ENCODE data around the gene CTDSP1.

CTDSP1 gene
- total RNA-seq: 113 to 148 (median 120) reads per million in 3 donors

GRCh38 chr2:218399391-218400166, at the start of gene CTDSP1:
TSS of gene CTDSP1 (plus strand) at chr2:218399868. CDS start at chr2:218400091, 223 bp downstream.
- peak within 1 kb of the TSS; percentile 92 for H3K27ac ChIP-seq (ENCODE audit: insufficient read depth, low read length, poor library complexity, severe bottlenecking)
- H3K4me3 ChIP-seq (ENCODE audit: insufficient read depth, low read depth, low read length, poor library complexity, severe bottlenecking): peak within 1 kb of the TSS; percentile 72
- no peaks in the 10 kb centered on the region for H3K27me3 ChIP-seq (replicated peaks; ENCODE audit: control insufficient read depth, insufficient read depth, low read length, poor library complexity, severe bottlenecking)
- no peaks in the 10 kb centered on the region for H3K9me3 ChIP-seq (ENCODE audit: control insufficient read depth, low read length)
- H3K4me1 ChIP-seq (ENCODE audit: control insufficient read depth, insufficient read depth, low read length, poor library complexity, severe bottlenecking): peaks cover 49% of the 10 kb centered on the region
- peaks cover 22% of the 10 kb centered on the region for H3K36me3 ChIP-seq (ENCODE audit: control insufficient read depth, insufficient read depth, low read length)
- peak; percentile 83 to 88 (median 87) for DNase-seq

- no peaks in the 10 kb centered on the region for H3K9me3 ChIP-seq (ENCODE audit: control insufficient read depth, low read length)
- H3K27ac ChIP-seq (ENCODE audit: insufficient read depth, low read length, poor library complexity, severe bottlenecking): no peak overlapping the region
- DNase-seq: no peak
- no peaks in the 10 kb centered on the region for H3K36me3 ChIP-seq (ENCODE audit: control insufficient read depth, insufficient read depth, low read length)
- H3K27me3 ChIP-seq (replicated peaks; ENCODE audit: control insufficient read depth, insufficient read depth, low read length, poor library complexity, severe bottlenecking): no peaks in the 10 kb centered on the region
- no peaks in the 10 kb centered on the region for H3K4me1 ChIP-seq (ENCODE audit: control insufficient read depth, insufficient read depth, low read length, poor library complexity, severe bottlenecking)
- H3K4me3 ChIP-seq (ENCODE audit: insufficient read depth, low read depth, low read length, poor library complexity, severe bottlenecking): no peak overlapping the region
These were observed 45.6 kb upstream of the CTDSP1 start for GRCh38 chr2:218354045-218354444.

GRCh38 chr2:218354850-218355443, 44.7 kb upstream of the CTDSP1 start:
- DNase-seq: no peak
- H3K4me3 ChIP-seq (ENCODE audit: insufficient read depth, low read depth, low read length, poor library complexity, severe bottlenecking): no peak overlapping the region
- no peaks in the 10 kb centered on the region for H3K27me3 ChIP-seq (replicated peaks; ENCODE audit: control insufficient read depth, insufficient read depth, low read length, poor library complexity, severe bottlenecking)
- H3K9me3 ChIP-seq (ENCODE audit: control insufficient read depth, low read length): no peaks in the 10 kb centered on the region
- H3K4me1 ChIP-seq (ENCODE audit: control insufficient read depth, insufficient read depth, low read length, poor library complexity, severe bottlenecking): no peaks in the 10 kb centered on the region
- no peaks in the 10 kb centered on the region for H3K36me3 ChIP-seq (ENCODE audit: control insufficient read depth, insufficient read depth, low read length)
- no peak overlapping the region for H3K27ac ChIP-seq (ENCODE audit: insufficient read depth, low read length, poor library complexity, severe bottlenecking)

GRCh38 chr2:218357236-218358177, 42.2 kb upstream of the CTDSP1 start:
- no peaks in the 10 kb centered on the region for H3K9me3 ChIP-seq (ENCODE audit: control insufficient read depth, low read length)
- DNase-seq: no peak
- H3K27me3 ChIP-seq (replicated peaks; ENCODE audit: control insufficient read depth, insufficient read depth, low read length, poor library complexity, severe bottlenecking): no peaks in the 10 kb centered on the region
- no peaks in the 10 kb centered on the region for H3K36me3 ChIP-seq (ENCODE audit: control insufficient read depth, insufficient read depth, low read length)
- no peaks in the 10 kb centered on the region for H3K4me1 ChIP-seq (ENCODE audit: control insufficient read depth, insufficient read depth, low read length, poor library complexity, severe bottlenecking)
- no peak overlapping the region for H3K4me3 ChIP-seq (ENCODE audit: insufficient read depth, low read depth, low read length, poor library complexity, severe bottlenecking)
- no peak overlapping the region for H3K27ac ChIP-seq (ENCODE audit: insufficient read depth, low read length, poor library complexity, severe bottlenecking)

- no peak overlapping the region for H3K27ac ChIP-seq (ENCODE audit: insufficient read depth, low read length, poor library complexity, severe bottlenecking)
- no peak for DNase-seq
These were observed 39.2 kb upstream of the CTDSP1 start for GRCh38 chr2:218360453-218360852.

GRCh38 chr2:218362606-218363005, 37.1 kb upstream of the CTDSP1 start:
- H3K27me3 ChIP-seq (replicated peaks; ENCODE audit: control insufficient read depth, insufficient read depth, low read length, poor library complexity, severe bottlenecking): no peaks in the 10 kb centered on the region
- H3K36me3 ChIP-seq (ENCODE audit: control insufficient read depth, insufficient read depth, low read length): no peaks in the 10 kb centered on the region
- peaks cover 3% of the 10 kb centered on the region for H3K4me1 ChIP-seq (ENCODE audit: control insufficient read depth, insufficient read depth, low read length, poor library complexity, severe bottlenecking)
- H3K9me3 ChIP-seq (ENCODE audit: control insufficient read depth, low read length): no peaks in the 10 kb centered on the region
- H3K27ac ChIP-seq (ENCODE audit: insufficient read depth, low read length, poor library complexity, severe bottlenecking): no peak overlapping the region
- no peak for DNase-seq
- no peak overlapping the region for H3K4me3 ChIP-seq (ENCODE audit: insufficient read depth, low read depth, low read length, poor library complexity, severe bottlenecking)

More at GRCh38 chr2:218360453-218360852, 39.2 kb upstream of the CTDSP1 start:
- no peaks in the 10 kb centered on the region for H3K36me3 ChIP-seq (ENCODE audit: control insufficient read depth, insufficient read depth, low read length)
- no peak overlapping the region for H3K4me3 ChIP-seq (ENCODE audit: insufficient read depth, low read depth, low read length, poor library complexity, severe bottlenecking)
- H3K4me1 ChIP-seq (ENCODE audit: control insufficient read depth, insufficient read depth, low read length, poor library complexity, severe bottlenecking): no peaks in the 10 kb centered on the region
- H3K27me3 ChIP-seq (replicated peaks; ENCODE audit: control insufficient read depth, insufficient read depth, low read length, poor library complexity, severe bottlenecking): no peaks in the 10 kb centered on the region
- no peaks in the 10 kb centered on the region for H3K9me3 ChIP-seq (ENCODE audit: control insufficient read depth, low read length)

GRCh38 chr2:218363736-218364135, 35.9 kb upstream of the CTDSP1 start:
- H3K4me1 ChIP-seq (ENCODE audit: control insufficient read depth, insufficient read depth, low read length, poor library complexity, severe bottlenecking): peaks cover 6% of the 10 kb centered on the region
- H3K27me3 ChIP-seq (replicated peaks; ENCODE audit: control insufficient read depth, insufficient read depth, low read length, poor library complexity, severe bottlenecking): no peaks in the 10 kb centered on the region
- DNase-seq: no peak
- no peak overlapping the region for H3K27ac ChIP-seq (ENCODE audit: insufficient read depth, low read length, poor library complexity, severe bottlenecking)
- no peak overlapping the region for H3K4me3 ChIP-seq (ENCODE audit: insufficient read depth, low read depth, low read length, poor library complexity, severe bottlenecking)
- H3K9me3 ChIP-seq (ENCODE audit: control insufficient read depth, low read length): no peaks in the 10 kb centered on the region
- H3K36me3 ChIP-seq (ENCODE audit: control insufficient read depth, insufficient read depth, low read length): no peaks in the 10 kb centered on the region

- Histone ChIP-seq H3K27me3 (replicated peaks; ENCODE audit: control insufficient read depth, insufficient read depth, low read length, poor library complexity, severe bottlenecking) (no peaks in the 10 kb centered on the region), H3K36me3 (ENCODE audit: control insufficient read depth, insufficient read depth, low read length) (no peaks in the 10 kb centered on the region), H3K4me3 (ENCODE audit: insufficient read depth, low read depth, low read length, poor library complexity, severe bottlenecking) (no peak overlapping the region), H3K9me3 (ENCODE audit: control insufficient read depth, low read length) (no peaks in the 10 kb centered on the region), H3K27ac (ENCODE audit: insufficient read depth, low read length, poor library complexity, severe bottlenecking) (no peak overlapping the region), H3K4me1 (ENCODE audit: control insufficient read depth, insufficient read depth, low read length, poor library complexity, severe bottlenecking) (peaks cover 6% of the 10 kb centered on the region)
- DNase-seq: no peak
These were observed 35.5 kb upstream of the CTDSP1 start for GRCh38 chr2:218364196-218364595.

- Histone ChIP-seq H3K27ac (ENCODE audit: insufficient read depth, low read length, poor library complexity, severe bottlenecking) (peak overlapping the region; percentile 63), H3K4me1 (ENCODE audit: control insufficient read depth, insufficient read depth, low read length, poor library complexity, severe bottlenecking) (peaks cover 6% of the 10 kb centered on the region), H3K4me3 (ENCODE audit: insufficient read depth, low read depth, low read length, poor library complexity, severe bottlenecking) (peak overlapping the region; percentile 64), H3K9me3 (ENCODE audit: control insufficient read depth, low read length) (no peaks in the 10 kb centered on the region), H3K36me3 (ENCODE audit: control insufficient read depth, insufficient read depth, low read length) (no peaks in the 10 kb centered on the region), H3K27me3 (replicated peaks; ENCODE audit: control insufficient read depth, insufficient read depth, low read length, poor library complexity, severe bottlenecking) (no peaks in the 10 kb centered on the region)
- DNase-seq: no peak
These were observed 32.9 kb upstream of the CTDSP1 start for GRCh38 chr2:218366621-218367414.
